ENCODE results near the gene PRDM13.

Gene PRDM13

DNA sequence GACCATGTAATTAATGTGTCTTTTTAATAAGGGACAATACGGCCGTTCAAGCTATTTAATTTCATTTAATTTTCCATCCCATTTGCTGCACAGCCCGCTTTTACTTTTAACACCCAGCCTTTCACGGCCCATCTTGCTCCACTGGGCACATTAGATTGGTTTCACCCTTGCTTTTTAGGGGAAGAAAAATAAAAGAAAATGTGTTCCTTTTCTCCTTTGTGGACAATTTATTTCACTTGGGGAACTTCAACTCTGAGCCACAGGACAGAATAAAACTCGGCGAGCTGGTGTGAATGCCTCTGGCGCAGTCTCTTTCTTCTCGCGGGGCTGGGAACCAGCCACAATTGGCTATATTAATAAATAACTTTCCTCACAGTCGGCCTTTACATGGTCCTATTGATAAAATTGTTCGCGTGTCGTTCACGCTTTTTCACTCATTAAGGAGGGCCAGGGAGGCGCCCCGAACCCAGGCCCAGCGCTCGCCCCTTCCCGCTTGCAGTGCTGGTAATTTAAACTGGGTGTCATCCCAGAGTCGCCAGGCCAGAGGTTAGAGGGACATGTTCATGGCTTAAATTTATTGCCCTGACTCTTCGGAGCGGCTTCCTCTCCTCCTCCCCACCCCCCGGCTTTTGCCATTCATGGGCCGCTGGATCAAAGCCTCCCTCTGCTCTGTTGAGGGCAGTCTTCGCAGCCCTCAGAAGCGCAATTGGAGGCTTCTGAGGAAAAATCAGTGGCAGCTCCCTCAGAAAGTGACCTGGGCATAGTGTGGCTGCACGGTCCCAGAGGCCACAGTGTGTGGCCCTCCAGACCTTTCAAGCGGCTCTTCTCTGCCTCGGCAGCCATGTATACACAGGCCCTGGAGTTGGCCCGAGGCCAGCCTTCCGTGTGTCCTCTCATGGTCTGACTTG is 2.2 kb upstream of the PRDM13 start:
- no peak for FAIRE-seq
- TF ChIP-seq CTCF (IDR thresholded peaks at IDR 0.05; ENCODE audit: insufficient read depth, missing control alignments), result no peak
- DNase-seq (ENCODE audit: insufficient read length, low spot score), result no peak

GRCh38 chr6:99605074-99605734 is 1.4 kb upstream of the PRDM13 start:
- no peak for DNase-seq (ENCODE audit: insufficient read length, low spot score)
- TF ChIP-seq CTCF (IDR thresholded peaks at IDR 0.05; ENCODE audit: insufficient read depth, missing control alignments), result no peak
- FAIRE-seq, result no peak

DNA sequence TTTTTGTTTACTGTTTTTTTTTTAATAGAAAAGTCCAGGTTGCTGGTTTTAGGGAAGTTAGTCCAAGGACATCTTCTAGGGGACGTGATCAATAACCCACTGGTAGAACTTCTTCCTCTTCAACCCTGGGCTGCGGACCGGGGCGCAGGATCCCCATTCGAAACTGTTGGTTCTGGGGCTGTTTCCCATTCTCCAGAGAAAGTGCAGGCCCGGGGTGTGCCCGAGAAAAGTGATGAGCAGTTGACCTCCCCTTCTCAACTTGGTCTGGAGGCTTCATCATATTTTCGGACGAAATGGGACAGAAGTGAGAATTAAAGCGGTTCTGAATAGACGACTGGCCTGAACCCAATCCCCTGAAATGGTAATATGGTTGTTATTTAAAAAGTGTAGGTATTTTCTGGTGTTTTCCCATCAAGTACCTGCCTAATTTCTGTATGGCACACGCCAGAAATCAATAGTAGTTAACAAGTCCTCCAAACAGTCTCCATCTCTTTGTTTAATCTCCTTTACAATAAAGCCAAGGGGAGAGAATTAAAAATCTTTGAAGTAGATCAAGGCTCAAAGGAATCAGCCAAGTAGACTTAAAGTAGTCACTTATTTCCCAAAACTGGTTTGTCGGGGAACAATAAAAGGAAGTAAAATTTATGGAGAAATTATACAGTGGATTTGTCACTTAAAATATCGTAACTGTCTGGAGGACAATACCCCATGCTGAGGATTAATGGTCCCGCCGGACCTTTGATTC is 550 bp upstream of the PRDM13 start:
- no peak for TF ChIP-seq CTCF (IDR thresholded peaks at IDR 0.05; ENCODE audit: insufficient read depth, missing control alignments)
- DNase-seq (ENCODE audit: insufficient read length, low spot score), result no peak
- no peak for FAIRE-seq

DNA sequence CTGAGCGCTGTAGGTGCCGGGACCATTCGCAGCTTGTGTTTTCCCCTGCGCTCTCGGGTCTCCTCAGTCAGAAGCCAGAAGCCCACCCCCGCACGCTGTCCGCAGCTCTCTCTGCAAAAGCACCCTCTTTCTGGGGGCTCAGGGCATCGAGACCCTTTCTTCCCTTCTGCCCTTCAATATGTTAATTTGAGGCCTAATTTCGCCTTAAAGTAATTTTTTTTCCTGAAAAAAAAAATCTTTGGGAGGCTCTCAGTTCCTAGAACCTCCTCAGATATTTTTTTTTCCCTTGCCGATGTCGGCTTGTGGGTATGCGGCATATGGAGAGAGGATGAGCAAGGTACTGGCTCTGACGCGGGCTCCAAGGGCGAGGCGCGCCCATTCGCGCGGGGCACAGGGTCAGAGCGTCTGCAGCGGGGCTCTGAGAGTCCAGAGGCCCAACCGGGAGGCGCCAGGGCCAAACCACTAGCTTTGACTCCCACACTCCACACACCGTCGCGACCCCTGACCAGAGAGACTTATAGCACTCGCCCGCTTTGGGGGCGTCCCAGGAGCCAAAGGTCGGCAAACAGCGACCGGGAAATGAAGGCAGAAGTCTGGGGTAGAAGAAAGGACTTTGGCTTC is 893 bp downstream of the PRDM13 start:
- no peak for DNase-seq (ENCODE audit: insufficient read length, low spot score)
- TF ChIP-seq CTCF (IDR thresholded peaks at IDR 0.05; ENCODE audit: insufficient read depth, missing control alignments), result no peak
- FAIRE-seq, result no peak

GRCh38 chr6:99608059-99608885 is 1.6 kb downstream of the PRDM13 start:
- FAIRE-seq, result no peak
- DNase-seq (ENCODE audit: insufficient read length, low spot score), result no peak
- no peak for TF ChIP-seq CTCF (IDR thresholded peaks at IDR 0.05; ENCODE audit: insufficient read depth, missing control alignments)

DNA sequence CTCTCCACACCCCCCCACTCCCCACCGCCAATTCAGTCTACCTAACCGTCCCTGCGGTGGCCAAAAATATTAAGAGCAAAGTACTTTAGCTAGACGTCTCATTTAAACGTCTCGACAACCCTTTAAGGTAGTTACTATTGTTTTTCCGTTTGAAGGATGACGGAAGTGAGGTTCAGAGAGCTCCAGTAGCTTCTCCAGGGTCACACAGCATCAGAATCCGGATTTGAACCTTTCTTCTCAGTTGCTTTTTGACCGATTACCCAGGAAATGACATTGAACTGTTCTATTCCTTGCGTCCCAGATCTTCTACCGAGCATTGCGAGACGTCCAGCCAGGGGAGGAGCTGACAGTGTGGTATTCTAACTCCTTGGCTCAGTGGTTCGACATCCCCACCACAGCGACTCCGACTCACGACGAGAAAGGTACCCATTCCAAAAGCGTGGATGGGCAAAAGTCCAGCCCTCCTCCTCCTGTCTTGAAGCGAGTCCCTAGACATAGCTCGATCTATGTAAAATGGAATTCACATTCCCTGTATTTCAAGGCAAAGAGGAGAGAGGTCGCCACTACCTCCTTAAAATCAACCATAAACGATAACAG is 2.4 kb downstream of the PRDM13 start:
- DNase-seq (ENCODE audit: insufficient read length, low spot score) (no peak), FAIRE-seq (no peak)
- TF ChIP-seq CTCF (IDR thresholded peaks at IDR 0.05; ENCODE audit: insufficient read depth, missing control alignments), result no peak

Data from D721Med (cell line).